Measurements from ENCODE around the gene CARD10.
A peak's percentile ranks its signal among the peaks of the same experiment; 100 is the strongest.

CARD10 gene

GRCh38 chr22:37501610-37502341 is 17.4 kb downstream of the CARD10 start:
- DNase-seq, result peak; percentile 75

- no peak for DNase-seq
Observed at GRCh38 chr22:37500745-37501609, 18.2 kb downstream of the CARD10 start.

GRCh38 chr22:37499789-37500540 is 19.2 kb downstream of the CARD10 start:
- DNase-seq, result no peak

DNA sequence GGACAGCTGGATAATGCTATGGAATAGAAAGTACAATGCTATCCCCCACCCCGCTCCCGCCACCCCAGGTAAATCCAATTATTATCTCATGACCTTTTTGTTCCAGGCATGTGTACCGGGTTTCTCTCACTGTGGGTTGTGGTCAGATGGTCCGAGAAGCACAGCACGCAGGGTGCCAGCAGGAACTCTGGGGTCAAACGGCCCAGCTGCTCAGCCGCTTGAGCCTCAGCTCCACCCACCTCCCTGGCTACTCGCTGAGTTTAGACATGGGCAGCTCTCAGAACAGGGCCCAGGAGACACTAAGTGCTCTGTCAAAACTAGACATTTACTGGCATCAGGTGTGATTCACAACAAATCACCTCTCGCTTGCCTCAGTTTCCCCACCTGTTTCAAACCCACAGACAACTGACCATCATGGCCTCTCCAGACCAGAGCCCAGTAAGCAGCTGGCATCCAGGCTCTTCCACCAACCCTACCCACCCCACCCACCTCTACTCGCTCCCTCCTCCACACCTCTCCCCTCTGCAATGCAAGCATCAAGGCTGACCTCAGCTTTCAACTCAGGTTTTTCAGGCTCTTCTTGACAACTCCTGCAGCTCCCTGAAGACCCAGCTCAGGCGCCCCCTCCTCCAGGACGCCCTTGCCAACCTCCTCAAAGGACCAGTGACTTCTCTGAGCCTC is 20.0 kb downstream of the CARD10 start:
- DNase-seq, result no peak

DNA sequence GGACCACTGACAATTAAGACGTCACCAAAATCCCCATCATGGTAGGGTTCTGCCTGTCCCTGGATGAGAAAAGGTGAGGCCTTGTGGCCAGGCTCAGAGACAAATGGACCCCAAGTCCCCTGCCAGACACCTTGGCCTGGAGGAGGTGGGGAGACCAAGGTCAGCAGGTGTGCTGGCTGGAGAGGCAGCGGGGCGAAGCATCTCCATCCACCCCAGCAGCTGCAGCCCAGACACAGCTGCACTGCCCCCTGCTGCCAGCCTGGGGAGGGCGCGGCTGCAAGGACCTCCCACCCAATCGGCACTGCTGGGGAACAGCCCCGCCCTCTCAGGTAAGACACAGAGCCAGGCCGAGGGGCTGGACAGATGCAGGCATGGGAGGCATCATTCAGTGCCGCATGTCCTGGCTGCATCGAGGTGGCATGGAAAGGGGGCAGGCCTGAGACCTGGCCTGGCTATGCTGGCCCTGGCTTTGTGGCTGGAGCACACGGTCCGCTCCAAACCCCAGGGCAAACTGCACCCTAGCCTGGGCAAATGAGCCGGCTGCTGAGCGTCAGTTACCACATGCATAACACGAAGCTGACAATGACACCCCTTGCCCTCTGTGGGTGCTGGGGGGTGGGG is 20.8 kb downstream of the CARD10 start:
- no peak for DNase-seq

DNA sequence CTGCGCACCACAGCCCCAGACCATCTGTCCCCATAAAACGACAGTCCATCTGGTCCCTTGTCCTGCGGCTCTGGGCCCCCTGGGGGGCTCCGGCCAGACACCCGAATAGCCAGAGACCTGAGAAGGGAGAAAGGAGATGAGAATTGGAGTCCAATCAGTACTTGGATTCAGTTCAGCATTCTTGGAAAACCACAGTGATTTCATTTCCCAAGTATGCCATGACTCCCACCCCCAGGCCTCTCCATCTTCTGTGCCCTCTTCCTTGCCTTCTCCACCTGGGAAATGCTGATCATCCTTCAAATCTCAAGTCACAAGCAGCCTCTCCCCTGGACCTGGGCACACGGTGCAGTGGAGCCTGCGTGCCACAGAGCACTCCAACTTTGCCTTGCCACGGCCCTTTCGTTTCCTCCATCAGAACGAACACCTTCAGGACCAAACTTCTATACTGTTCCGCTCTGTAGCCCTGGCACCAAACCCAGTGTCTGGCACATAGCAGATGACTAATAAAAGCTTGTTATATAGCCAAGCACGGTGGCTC is 22.1 kb downstream of the CARD10 start:
- DNase-seq, result peak; percentile 94

DNA sequence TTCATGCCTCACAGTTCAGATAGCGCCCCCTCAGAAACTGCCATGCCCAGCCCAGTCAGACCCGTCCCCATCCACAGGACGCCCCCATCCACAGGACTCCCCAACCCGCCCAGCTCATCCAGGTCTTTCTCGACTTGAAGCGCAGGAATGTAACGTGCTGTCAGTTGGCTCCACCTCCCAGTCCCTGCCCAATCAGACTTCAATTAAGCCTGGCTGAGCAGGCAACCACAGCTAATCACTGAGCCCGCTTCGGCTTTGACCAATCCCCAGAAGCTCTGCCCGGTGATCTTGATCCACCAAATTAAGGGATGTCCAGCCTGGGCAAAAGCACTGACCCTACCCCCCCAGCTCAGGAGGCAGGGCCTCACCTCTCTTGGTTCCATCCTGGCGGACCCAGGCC is 22.6 kb downstream of the CARD10 start:
- peak; percentile 69 for DNase-seq

DNA sequence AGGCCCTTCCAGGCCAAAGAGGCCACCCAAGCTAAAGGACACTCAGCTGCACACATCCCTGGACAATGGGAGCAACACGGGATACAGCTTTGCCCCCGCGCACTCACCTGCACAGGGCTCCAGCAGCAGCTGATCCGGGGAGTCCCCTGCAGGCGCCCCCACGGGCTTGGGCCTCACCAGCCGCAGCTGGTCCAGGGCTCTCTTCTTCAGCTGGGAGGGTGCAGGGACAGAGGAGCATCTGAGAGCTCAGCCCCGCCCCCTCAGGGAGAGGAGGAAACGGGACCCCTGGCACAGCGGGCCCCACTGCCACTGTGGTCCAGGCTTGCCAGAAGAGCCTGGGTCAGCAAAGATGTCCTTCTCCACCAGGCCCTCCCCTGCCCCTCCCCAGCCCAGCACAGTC is 25.2 kb downstream of the CARD10 start:
- no peak for DNase-seq

- DNase-seq, result peak; percentile 38
Observed at GRCh38 chr22:37492428-37493344, 26.5 kb downstream of the CARD10 start.

DNA sequence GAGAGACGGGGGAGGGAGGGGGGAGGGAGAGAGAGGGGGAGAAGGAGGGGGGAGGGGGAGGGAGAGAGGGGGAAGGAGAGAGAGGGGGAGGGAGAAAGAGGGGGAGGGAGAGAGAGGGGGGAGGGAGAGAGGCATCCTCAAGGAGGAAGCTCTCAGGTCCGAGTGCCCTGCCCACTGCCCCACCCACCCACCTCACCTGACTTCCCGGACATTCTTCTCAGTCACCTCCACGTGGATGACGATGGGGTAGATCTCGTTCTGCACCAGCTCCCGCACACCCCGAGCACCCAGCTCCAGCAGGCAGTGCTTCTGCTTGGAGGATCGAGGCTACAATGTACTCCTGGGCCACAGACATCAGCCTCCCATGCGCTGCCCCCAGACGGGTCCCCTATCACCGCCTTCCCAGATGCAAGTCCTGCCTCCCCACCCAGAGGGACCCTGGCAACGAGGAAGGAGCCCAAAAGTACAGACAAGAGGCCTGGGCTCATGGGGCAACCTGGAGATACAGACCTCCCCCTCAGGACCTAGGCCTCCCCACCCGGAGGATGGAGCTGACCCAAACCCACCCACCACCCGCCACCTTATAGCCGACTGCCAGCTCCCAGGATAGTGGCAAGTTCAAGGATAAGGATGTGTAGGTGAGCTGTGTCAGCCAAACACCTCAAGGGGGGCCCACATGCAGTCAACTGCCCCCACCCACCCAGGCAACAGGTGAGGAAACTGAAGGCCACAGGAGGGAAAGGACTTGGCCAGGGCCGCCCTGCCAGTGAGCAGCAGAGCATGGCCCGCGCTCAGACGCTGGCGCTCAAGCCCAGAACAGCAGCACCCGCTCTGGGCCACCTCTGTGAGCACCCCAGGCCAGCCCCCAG is 27.4 kb downstream of the CARD10 start:
- DNase-seq, result no peak

DNA sequence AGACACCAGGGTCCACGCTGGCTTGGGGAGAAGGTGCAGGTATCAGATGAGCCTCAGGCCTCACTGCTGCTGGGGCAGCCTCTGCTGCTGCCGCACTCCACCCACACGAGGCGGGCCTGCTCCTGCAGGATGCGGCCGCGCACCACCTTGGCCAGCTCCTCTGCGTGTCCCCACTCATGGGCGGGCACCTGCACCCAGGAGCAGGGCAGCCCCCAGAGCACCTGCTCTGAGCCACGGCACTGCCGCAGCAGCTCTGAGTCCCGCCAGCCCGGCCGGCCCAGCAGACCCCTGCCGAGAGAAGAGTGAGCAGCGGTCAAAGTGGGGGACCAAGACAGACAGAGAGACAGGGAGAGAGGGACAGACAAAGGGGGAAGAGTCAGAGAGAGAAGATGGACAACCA is 28.1 kb downstream of the CARD10 start:
- DNase-seq, result no peak

- DNase-seq, result no peak
Observed at GRCh38 chr22:37489983-37490382, 29.2 kb downstream of the CARD10 start.

- DNase-seq, result no peak
Observed at GRCh38 chr22:37488337-37489135, 30.7 kb downstream of the CARD10 start.

GRCh38 chr22:37487571-37487970 is 31.6 kb downstream of the CARD10 start:
- no peak for DNase-seq

- DNase-seq, result no peak
Observed at GRCh38 chr22:37487129-37487528, 32.1 kb downstream of the CARD10 start.

- no peak for DNase-seq
Observed at GRCh38 chr22:37486224-37486845, 32.9 kb downstream of the CARD10 start, which contains the start of gene MFNG. Gene MFNG, minus strand, starts transcription at chr22:37486384. Its CDS starts 207 bp downstream, at chr22:37486177.

- no peak for DNase-seq
Observed at GRCh38 chr22:37485395-37486223, 33.6 kb downstream of the CARD10 start.

Data from fibroblast of skin of right quadriceps (primary cell).